HUES48 (cell line): Measurements from ENCODE around the gene KIAA0586.
A peak's percentile ranks its signal among the peaks of the same experiment; 100 is the strongest.
"Not testable (repeated sequence)": the region's sequence is repeated elsewhere in the genome, so short reads cannot be mapped to it uniquely, and the experiment has no call there.

Experiments
- H3K27ac ChIP-seq: one replicate; pipeline ENCODE4 v1.7.0; 2013; ENCODE audit warnings: low read depth, low read length, inconsistent platforms
- H3K27me3 ChIP-seq: 2 replicates; pipeline ENCODE4 v1.6.1; 2013; ENCODE audit warnings: mild to moderate bottlenecking, low read length; ENCODE audit not compliant: control insufficient read depth, insufficient read depth
- H3K36me3 ChIP-seq: 2 replicates; pipeline ENCODE4 v1.6.1; 2013; ENCODE audit warnings: low read length; ENCODE audit not compliant: control insufficient read depth, insufficient read depth
- H3K4me1 ChIP-seq: 2 replicates; pipeline ENCODE4 v1.6.1; 2013; ENCODE audit warnings: mild to moderate bottlenecking, low read length; ENCODE audit not compliant: control insufficient read depth, insufficient read depth
- H3K4me3 ChIP-seq: 2 replicates; pipeline ENCODE4 v1.5.1; 2013; ENCODE audit warnings: mild to moderate bottlenecking, low read depth, low read length
- H3K9ac ChIP-seq: 2 replicates; pipeline ENCODE4 v1.6.1; 2013; ENCODE audit warnings: mild to moderate bottlenecking, low read depth, low read length, moderate library complexity
- H3K9me3 ChIP-seq: 2 replicates; pipeline ENCODE4 v1.6.1; 2013; ENCODE audit warnings: low read length; ENCODE audit not compliant: control insufficient read depth, insufficient read depth

The KIAA0586 gene

DNA sequence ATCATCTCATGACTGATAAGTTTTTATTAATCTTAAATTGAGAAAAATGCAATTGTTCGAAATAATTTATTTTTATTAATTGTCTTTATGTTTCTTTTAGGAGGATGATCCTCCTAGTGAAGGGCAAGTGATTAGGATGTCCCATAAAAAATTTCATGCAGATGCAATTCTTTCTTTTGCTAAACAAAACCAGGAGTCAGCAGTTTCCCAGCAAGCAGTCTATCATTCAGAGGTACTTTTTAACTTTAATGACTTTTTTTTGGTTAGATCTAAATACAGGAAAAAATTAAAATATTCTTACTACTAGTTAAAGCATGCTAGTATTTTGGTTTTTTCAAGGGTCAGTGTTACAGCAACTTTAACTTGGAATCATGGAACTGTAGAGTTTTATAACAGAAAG lies 64.5 kb downstream of the KIAA0586 start:
- Histone ChIP-seq H3K9ac (no peak overlapping the region), H3K27me3 (no peaks in the 10 kb centered on the region), H3K4me3 (no peak overlapping the region), H3K27ac (no peak overlapping the region), H3K9me3 (no peaks in the 10 kb centered on the region), H3K4me1 (no peaks in the 10 kb centered on the region), H3K36me3 (peaks cover 44% of the 10 kb centered on the region)

- H3K9me3 ChIP-seq = no peaks in the 10 kb centered on the region
- no peak overlapping the region for H3K27ac ChIP-seq
- peaks cover 11% of the 10 kb centered on the region for H3K36me3 ChIP-seq
- no peak overlapping the region for H3K9ac ChIP-seq
- H3K27me3 ChIP-seq = no peaks in the 10 kb centered on the region
- H3K4me3 ChIP-seq = no peak overlapping the region
- no peaks in the 10 kb centered on the region for H3K4me1 ChIP-seq
Measured at GRCh38 chr14:58501214-58501816, 73.8 kb downstream of the KIAA0586 start.

DNA sequence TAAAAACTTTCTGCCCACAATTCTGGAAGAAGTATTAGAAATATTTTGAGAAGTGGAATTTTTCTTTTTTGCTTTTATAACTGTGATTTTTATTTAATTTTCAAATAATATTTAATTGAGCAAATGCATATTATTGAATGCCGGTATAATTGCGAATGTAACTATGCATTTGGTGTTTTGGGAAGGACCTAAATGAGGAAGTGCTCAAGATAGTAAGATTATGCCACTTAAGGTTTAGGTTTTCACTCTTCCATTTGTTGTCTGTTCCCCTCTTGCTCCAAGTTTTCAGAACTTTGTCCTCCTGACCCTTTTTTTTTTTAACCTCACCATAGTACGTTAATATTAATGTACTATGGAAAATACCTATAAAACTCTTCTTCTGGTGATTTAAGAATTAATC lies 85.8 kb downstream of the KIAA0586 start:
- Histone ChIP-seq H3K4me3 (no peak overlapping the region), H3K4me1 (no peaks in the 10 kb centered on the region), H3K36me3 (peaks cover 15% of the 10 kb centered on the region), H3K9ac (no peak overlapping the region), H3K9me3 (no peaks in the 10 kb centered on the region), H3K27ac (no peak overlapping the region), H3K27me3 (no peaks in the 10 kb centered on the region)

GRCh38 chr14:58517592-58517991 lies 90.1 kb downstream of the KIAA0586 start:
- Histone ChIP-seq H3K9ac (no peak overlapping the region), H3K27me3 (no peaks in the 10 kb centered on the region), H3K4me3 (no peak overlapping the region), H3K27ac (no peak overlapping the region), H3K9me3 (no peaks in the 10 kb centered on the region), H3K36me3 (no peaks in the 10 kb centered on the region), H3K4me1 (no peaks in the 10 kb centered on the region)

GRCh38 chr14:58525691-58526090 lies 98.2 kb downstream of the KIAA0586 start:
- H3K27me3 ChIP-seq, H3K4me1 ChIP-seq, H3K27ac ChIP-seq, H3K36me3 ChIP-seq, H3K4me3 ChIP-seq, H3K9ac ChIP-seq, H3K9me3 ChIP-seq: not testable (repeated sequence)

GRCh38 chr14:58533446-58533845 lies 105.9 kb downstream of the KIAA0586 start:
- Histone ChIP-seq H3K4me1 (no peaks in the 10 kb centered on the region), H3K9me3 (no peaks in the 10 kb centered on the region), H3K36me3 (no peaks in the 10 kb centered on the region), H3K27me3 (no peaks in the 10 kb centered on the region), H3K4me3 (no peak overlapping the region), H3K9ac (no peak overlapping the region), H3K27ac (no peak overlapping the region)

- Histone ChIP-seq H3K9ac (no peak overlapping the region), H3K27me3 (no peaks in the 10 kb centered on the region), H3K4me3 (no peak overlapping the region), H3K4me1 (no peaks in the 10 kb centered on the region), H3K27ac (no peak overlapping the region), H3K9me3 (no peaks in the 10 kb centered on the region), H3K36me3 (no peaks in the 10 kb centered on the region)
Measured at GRCh38 chr14:58535044-58535443, 107.5 kb downstream of the KIAA0586 start.

GRCh38 chr14:58537004-58537403 lies 109.5 kb downstream of the KIAA0586 start:
- H3K27ac ChIP-seq = no peak overlapping the region
- no peak overlapping the region for H3K9ac ChIP-seq
- no peaks in the 10 kb centered on the region for H3K27me3 ChIP-seq
- no peaks in the 10 kb centered on the region for H3K36me3 ChIP-seq
- no peaks in the 10 kb centered on the region for H3K9me3 ChIP-seq
- H3K4me3 ChIP-seq = no peak overlapping the region
- no peaks in the 10 kb centered on the region for H3K4me1 ChIP-seq

DNA sequence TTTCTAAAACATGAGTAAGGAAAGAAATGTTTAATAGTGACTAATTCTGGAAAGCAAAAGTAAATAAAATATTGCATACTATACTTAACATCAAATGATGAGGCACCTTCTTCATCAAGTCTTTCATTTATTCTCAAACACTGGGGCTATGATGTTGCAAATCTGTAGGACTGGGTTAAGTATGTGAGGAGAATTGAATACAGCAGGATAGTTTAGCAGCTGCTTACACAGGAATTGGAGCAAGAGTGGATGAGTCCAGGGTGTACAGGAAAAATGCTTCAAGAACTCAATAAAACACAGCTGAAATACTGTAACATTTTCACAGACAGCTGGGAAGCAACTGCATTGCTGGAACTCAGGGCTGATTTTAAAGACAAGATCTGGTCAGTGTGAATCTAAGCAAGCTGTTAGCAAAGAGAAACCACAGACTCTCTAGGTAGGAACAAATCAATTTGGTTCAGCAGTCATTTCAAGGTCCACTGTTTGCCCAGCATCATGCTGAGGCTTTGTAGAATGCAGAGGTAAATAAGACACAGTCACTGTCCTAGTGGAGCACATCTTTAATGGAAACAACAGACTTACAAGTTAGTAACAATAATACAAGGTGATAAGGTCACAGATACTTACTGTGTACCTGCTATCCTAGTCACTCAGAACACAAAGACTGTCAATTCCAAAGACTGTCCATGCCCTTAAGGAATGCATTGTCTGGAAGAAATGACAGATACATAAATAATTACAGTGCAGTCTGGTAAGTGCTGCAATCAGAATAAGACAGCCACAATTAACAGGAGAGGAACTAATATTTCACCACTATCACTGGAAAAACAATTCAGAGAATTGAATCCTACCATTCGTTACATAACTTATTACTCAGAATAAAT lies 113.5 kb downstream of the KIAA0586 start:
- Histone ChIP-seq H3K4me1 (no peaks in the 10 kb centered on the region), H3K4me3 (no peak overlapping the region), H3K9me3 (no peaks in the 10 kb centered on the region), H3K27ac (peak overlapping the region; percentile 32), H3K9ac (no peak overlapping the region), H3K36me3 (no peaks in the 10 kb centered on the region), H3K27me3 (no peaks in the 10 kb centered on the region)

DNA sequence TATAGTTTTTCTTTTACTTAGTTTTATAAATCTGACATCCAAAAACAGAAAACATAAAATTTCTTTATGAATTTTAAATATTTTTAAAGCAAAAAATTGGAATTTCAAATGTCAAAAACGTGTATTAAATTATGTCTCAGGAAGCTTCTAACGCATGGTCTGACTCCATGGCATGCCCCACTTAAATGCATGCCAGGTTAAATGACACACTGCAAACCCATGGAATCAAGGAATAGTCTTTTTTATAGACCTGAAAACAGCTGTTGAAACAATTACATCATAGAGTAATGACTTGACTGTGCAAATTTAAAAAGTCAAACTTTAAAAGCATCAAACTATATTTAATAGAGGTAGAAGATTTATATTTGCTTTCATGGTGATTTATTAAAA lies 114.1 kb downstream of the KIAA0586 start:
- H3K27ac ChIP-seq = no peak overlapping the region
- H3K4me3 ChIP-seq = no peak overlapping the region
- H3K9me3 ChIP-seq = no peaks in the 10 kb centered on the region
- no peaks in the 10 kb centered on the region for H3K4me1 ChIP-seq
- H3K9ac ChIP-seq = no peak overlapping the region
- H3K27me3 ChIP-seq = no peaks in the 10 kb centered on the region
- H3K36me3 ChIP-seq = no peaks in the 10 kb centered on the region

GRCh38 chr14:58543253-58543652 lies 115.7 kb downstream of the KIAA0586 start:
- H3K4me3 ChIP-seq = no peak overlapping the region
- no peaks in the 10 kb centered on the region for H3K36me3 ChIP-seq
- no peaks in the 10 kb centered on the region for H3K9me3 ChIP-seq
- no peak overlapping the region for H3K27ac ChIP-seq
- no peaks in the 10 kb centered on the region for H3K27me3 ChIP-seq
- H3K9ac ChIP-seq = no peak overlapping the region
- no peaks in the 10 kb centered on the region for H3K4me1 ChIP-seq
